HCT116 (cell line): ENCODE results near the gene HLA-F.

Source experiments
- CBX3 ChIP-seq: IDR thresholded peaks from 2 replicates; pipeline ENCODE4 v1.6.1; 2012; ENCODE audit warnings: low read depth
- CEBPB ChIP-seq: IDR thresholded peaks from 2 replicates; pipeline ENCODE4 v1.6.1; 2012; ENCODE audit warnings: low read depth
- EZH2 ChIP-seq: fragments of 200-600 bp; sonication (generic); IDR thresholded peaks from 2 replicates; pipeline ENCODE4 v1.6.1; 2017; ENCODE audit warnings: antibody characterized with exemption, mixed run types
- EZH2phosphoT487 ChIP-seq: fragments of 200-600 bp; IDR thresholded peaks from 2 replicates; pipeline ENCODE4 v1.6.1; 2018; ENCODE audit warnings: antibody characterized with exemption, borderline replicate concordance
- JUND ChIP-seq: IDR thresholded peaks from 2 replicates; pipeline ENCODE4 v1.6.1; 2012
- POLR2A ChIP-seq: IDR thresholded peaks from 2 replicates; pipeline ENCODE4 v1.7.0; 2011; ENCODE audit warnings: borderline replicate concordance; ENCODE audit not compliant: insufficient read depth, insufficient read length; ENCODE audit errors: extremely low read depth
- POLR2AphosphoS5 ChIP-seq: IDR thresholded peaks from 2 replicates; pipeline ENCODE4 v1.6.1; 2011; ENCODE audit warnings: mild to moderate bottlenecking, low read depth, low read length, moderate library complexity
- RAD21 ChIP-seq: IDR thresholded peaks from 2 replicates; pipeline ENCODE4 v1.6.1; 2012; ENCODE audit warnings: low read depth, mild to moderate bottlenecking
- SIN3A ChIP-seq: IDR thresholded peaks from 2 replicates; pipeline ENCODE4 v1.6.1; 2012; ENCODE audit warnings: low read depth
- SP1 ChIP-seq: IDR thresholded peaks from 2 replicates; pipeline ENCODE4 v1.6.1; 2012; ENCODE audit warnings: low read depth
- SRF ChIP-seq: IDR thresholded peaks from 2 replicates; pipeline ENCODE4 v1.6.1; 2012; ENCODE audit warnings: low read depth
- YY1 ChIP-seq: IDR thresholded peaks from 2 replicates; pipeline ENCODE4 v1.6.1; 2011; ENCODE audit warnings: low read length, low read depth, moderate library complexity, mild to moderate bottlenecking; ENCODE audit not compliant: insufficient replicate concordance; ENCODE audit errors: extremely low read depth
- TF ChIP-seq, protein P1 (sequence below), 3 experiments: fragments of 200-600 bp in 1 of 3; sonication (generic) in 1 of 3; IDR thresholded peaks in 2 of 3; conservative IDR thresholded peaks in 1 of 3; 2 replicates each; pipeline ENCODE4 v1.5.1; 2012 to 2017; ENCODE audit warnings: low read depth in 2 of 3, low read length in 2 of 3, antibody characterized with exemption in 1 of 3, borderline replicate concordance in 1 of 3, control low read depth in 1 of 3, mild to moderate bottlenecking in 1 of 3, mixed read lengths in 1 of 3, mixed run types in 1 of 3, moderate library complexity in 1 of 3; ENCODE audit not compliant: insufficient read depth in 1 of 3
- TF ChIP-seq, protein P2 (sequence below): IDR thresholded peaks from 2 replicates; pipeline ENCODE4 v1.6.1; 2012; ENCODE audit warnings: low read depth

DNA sequence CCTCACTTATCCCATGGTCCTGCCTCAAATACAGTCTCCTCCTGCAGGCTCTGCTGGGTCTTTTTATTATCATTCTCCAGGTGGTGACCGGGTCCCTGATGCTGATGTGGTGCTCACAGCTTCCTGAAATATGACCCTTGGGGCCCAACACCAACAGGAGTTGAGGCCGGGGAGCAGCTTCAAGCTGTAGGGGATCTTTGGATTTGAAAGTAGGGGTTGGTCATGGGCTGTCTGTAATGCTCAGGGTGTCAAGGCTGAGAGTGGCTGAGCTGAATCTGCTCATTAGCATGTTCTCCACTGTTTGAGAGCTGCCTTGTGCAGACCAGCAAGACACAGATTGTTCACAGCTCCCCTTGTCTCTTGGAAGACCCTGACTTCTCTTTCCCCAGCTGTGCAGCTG is 35.5 kb downstream of the HLA-F start:
- no peak for TF ChIP-seq SRF
- no peak for TF ChIP-seq CBX3
- TF ChIP-seq POLR2A, result no peak
- TF ChIP-seq SP1, result no peak
- TF ChIP-seq, protein P1, sequence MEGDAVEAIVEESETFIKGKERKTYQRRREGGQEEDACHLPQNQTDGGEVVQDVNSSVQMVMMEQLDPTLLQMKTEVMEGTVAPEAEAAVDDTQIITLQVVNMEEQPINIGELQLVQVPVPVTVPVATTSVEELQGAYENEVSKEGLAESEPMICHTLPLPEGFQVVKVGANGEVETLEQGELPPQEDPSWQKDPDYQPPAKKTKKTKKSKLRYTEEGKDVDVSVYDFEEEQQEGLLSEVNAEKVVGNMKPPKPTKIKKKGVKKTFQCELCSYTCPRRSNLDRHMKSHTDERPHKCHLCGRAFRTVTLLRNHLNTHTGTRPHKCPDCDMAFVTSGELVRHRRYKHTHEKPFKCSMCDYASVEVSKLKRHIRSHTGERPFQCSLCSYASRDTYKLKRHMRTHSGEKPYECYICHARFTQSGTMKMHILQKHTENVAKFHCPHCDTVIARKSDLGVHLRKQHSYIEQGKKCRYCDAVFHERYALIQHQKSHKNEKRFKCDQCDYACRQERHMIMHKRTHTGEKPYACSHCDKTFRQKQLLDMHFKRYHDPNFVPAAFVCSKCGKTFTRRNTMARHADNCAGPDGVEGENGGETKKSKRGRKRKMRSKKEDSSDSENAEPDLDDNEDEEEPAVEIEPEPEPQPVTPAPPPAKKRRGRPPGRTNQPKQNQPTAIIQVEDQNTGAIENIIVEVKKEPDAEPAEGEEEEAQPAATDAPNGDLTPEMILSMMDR (IDR thresholded peaks at IDR 0.05 in 2 of 3, conservative IDR thresholded peaks at IDR 0.05 in 1 of 3; ENCODE audit: borderline replicate concordance in 1 of 3, insufficient read depth in 1 of 3, low read depth in 2 of 3, low read length in 2 of 3), result no peak
- TF ChIP-seq, protein P2, sequence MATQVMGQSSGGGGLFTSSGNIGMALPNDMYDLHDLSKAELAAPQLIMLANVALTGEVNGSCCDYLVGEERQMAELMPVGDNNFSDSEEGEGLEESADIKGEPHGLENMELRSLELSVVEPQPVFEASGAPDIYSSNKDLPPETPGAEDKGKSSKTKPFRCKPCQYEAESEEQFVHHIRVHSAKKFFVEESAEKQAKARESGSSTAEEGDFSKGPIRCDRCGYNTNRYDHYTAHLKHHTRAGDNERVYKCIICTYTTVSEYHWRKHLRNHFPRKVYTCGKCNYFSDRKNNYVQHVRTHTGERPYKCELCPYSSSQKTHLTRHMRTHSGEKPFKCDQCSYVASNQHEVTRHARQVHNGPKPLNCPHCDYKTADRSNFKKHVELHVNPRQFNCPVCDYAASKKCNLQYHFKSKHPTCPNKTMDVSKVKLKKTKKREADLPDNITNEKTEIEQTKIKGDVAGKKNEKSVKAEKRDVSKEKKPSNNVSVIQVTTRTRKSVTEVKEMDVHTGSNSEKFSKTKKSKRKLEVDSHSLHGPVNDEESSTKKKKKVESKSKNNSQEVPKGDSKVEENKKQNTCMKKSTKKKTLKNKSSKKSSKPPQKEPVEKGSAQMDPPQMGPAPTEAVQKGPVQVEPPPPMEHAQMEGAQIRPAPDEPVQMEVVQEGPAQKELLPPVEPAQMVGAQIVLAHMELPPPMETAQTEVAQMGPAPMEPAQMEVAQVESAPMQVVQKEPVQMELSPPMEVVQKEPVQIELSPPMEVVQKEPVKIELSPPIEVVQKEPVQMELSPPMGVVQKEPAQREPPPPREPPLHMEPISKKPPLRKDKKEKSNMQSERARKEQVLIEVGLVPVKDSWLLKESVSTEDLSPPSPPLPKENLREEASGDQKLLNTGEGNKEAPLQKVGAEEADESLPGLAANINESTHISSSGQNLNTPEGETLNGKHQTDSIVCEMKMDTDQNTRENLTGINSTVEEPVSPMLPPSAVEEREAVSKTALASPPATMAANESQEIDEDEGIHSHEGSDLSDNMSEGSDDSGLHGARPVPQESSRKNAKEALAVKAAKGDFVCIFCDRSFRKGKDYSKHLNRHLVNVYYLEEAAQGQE, result no peak
- no peak for TF ChIP-seq RAD21
- TF ChIP-seq SIN3A, result no peak
- no peak for TF ChIP-seq EZH2
- no peak for TF ChIP-seq CEBPB
- no peak for TF ChIP-seq POLR2AphosphoS5
- TF ChIP-seq YY1, result no peak
- no peak for TF ChIP-seq EZH2phosphoT487
- TF ChIP-seq JUND, result no peak
